ENCODE results near the gene RNF224. TPM values are rescaled to one million over a fixed set of nuclear protein-coding genes. Genes with fewer than 3 reads are reported as not detected.

RNF224 gene
- polyA plus RNA-seq, 1 experiment = not detected

GRCh38 chr9:137200311-137201204 is 26.7 kb upstream of the RNF224 start, which contains the start of gene TPRN:
Gene TPRN, minus strand, starts transcription at chr9:137200741. Its CDS starts 30 bp downstream, at chr9:137200711.
- Histone ChIP-seq H3K36me3 (ENCODE audit: control insufficient read depth, insufficient read depth, low read length) (no peaks in the 10 kb centered on the region; the same call in 1 of the 2 replicates), H3K27me3 (ENCODE audit: control insufficient read depth, insufficient read depth, low read length) (no peaks in the 10 kb centered on the region), H3K4me3 (ENCODE audit: low read depth, low read length) (peak within 1 kb of the TSS; percentile 61)
- peak; percentile 89 for DNase-seq (ENCODE audit: low read depth)
- CTCF ChIA-PET = interaction anchor here (0.7 to 1.0 kb wide), 2 partner anchors 27 to 154 kb away, joined by 3 to 4 read pairs; partner anchors contain the start of gene RNF224
- no peak for TF ChIP-seq CTCF (IDR thresholded peaks at IDR 0.05; ENCODE audit: insufficient read depth, low read depth, low read length)
- POLR2A ChIA-PET = interaction anchor here (0.7 kb wide), 1 partner anchor 93 kb away, joined by 4 read pairs; no protein-coding TSS in a partner anchor

- no peak for DNase-seq (ENCODE audit: low read depth)
- TF ChIP-seq CTCF (IDR thresholded peaks at IDR 0.05; ENCODE audit: insufficient read depth, low read depth, low read length) = no peak
Observed at GRCh38 chr9:137201205-137201868, 26.0 kb upstream of the RNF224 start.

GRCh38 chr9:137202966-137203365 is 24.3 kb upstream of the RNF224 start:
- Histone ChIP-seq H3K4me3 (ENCODE audit: low read depth, low read length) (no peak overlapping the region), H3K27me3 (ENCODE audit: control insufficient read depth, insufficient read depth, low read length) (no peaks in the 10 kb centered on the region), H3K36me3 (ENCODE audit: control insufficient read depth, insufficient read depth, low read length) (no peaks in the 10 kb centered on the region)
- ChIA-PET POLR2A (no interaction called here), CTCF (interaction anchor here (1.5 kb wide), 1 partner anchor 24 kb away, joined by 3 read pairs; no protein-coding TSS in a partner anchor)
- no peak for DNase-seq (ENCODE audit: low read depth)
- no peak for TF ChIP-seq CTCF (IDR thresholded peaks at IDR 0.05; ENCODE audit: insufficient read depth, low read depth, low read length)

More at GRCh38 chr9:137201205-137201868, 26.0 kb upstream of the RNF224 start:
- POLR2A ChIA-PET = interaction anchor here (0.6 to 0.7 kb wide), 2 partner anchors 22 to 92 kb away, joined by 4 to 7 read pairs; no protein-coding TSS in a partner anchor
- peak overlapping the region; percentile 61 for H3K4me3 ChIP-seq (ENCODE audit: low read depth, low read length)
- CTCF ChIA-PET = interaction anchor here (0.7 to 1.0 kb wide), 2 partner anchors 26 to 155 kb away, joined by 3 to 4 read pairs; partner anchors contain the start of gene RNF224
- H3K27me3 ChIP-seq (ENCODE audit: control insufficient read depth, insufficient read depth, low read length) = no peaks in the 10 kb centered on the region
- no peaks in the 10 kb centered on the region for H3K36me3 ChIP-seq (ENCODE audit: control insufficient read depth, insufficient read depth, low read length)

- DNase-seq (ENCODE audit: low read depth) = no peak
- H3K27me3 ChIP-seq (ENCODE audit: control insufficient read depth, insufficient read depth, low read length) = no peaks in the 10 kb centered on the region
- peak overlapping the region; percentile 79 for H3K4me3 ChIP-seq (ENCODE audit: low read depth, low read length)
- ChIA-PET CTCF (interaction anchor here (1.1 kb wide), 1 partner anchor 12 kb away, joined by 3 read pairs; no protein-coding TSS in a partner anchor), POLR2A (interaction anchor here (0.7 kb wide), 1 partner anchor 23 kb away, joined by 6 read pairs; no protein-coding TSS in a partner anchor)
- no peaks in the 10 kb centered on the region; the same call in 1 of the 2 replicates for H3K36me3 ChIP-seq (ENCODE audit: control insufficient read depth, insufficient read depth, low read length)
- TF ChIP-seq CTCF (IDR thresholded peaks at IDR 0.05; ENCODE audit: insufficient read depth, low read depth, low read length) = no peak
Observed at GRCh38 chr9:137204731-137205125, 22.6 kb upstream of the RNF224 start.

Data from BJ (cell line).